Sigmoid colon (tissue), 3 donors: ENCODE results near the gene NPY4R.
"Not testable (repeated sequence)": the region's sequence is repeated elsewhere in the genome, so short reads cannot be mapped to it uniquely, and the experiment has no call there.

ENCODE experiments used
- POLR2A ChIP-seq, 2 donors: fragments of 450-650 bp; IDR thresholded peaks; one replicate each; pipeline ENCODE4 v1.6.1; 2016; ENCODE audit warnings: antibody characterized with exemption in 2 of 2, mild to moderate bottlenecking in 2 of 2, moderate library complexity in 2 of 2
- TF ChIP-seq, protein P1 (sequence below), 4 experiments: fragments of 450-650 bp in 3 of 4; fragments of 200-600 bp in 1 of 4; IDR thresholded peaks; one replicate each; pipeline ENCODE4 v1.5.1; 2016 to 2019; ENCODE audit warnings: antibody characterized with exemption in 4 of 4, mild to moderate bottlenecking in 3 of 4, moderate library complexity in 2 of 4

DNA sequence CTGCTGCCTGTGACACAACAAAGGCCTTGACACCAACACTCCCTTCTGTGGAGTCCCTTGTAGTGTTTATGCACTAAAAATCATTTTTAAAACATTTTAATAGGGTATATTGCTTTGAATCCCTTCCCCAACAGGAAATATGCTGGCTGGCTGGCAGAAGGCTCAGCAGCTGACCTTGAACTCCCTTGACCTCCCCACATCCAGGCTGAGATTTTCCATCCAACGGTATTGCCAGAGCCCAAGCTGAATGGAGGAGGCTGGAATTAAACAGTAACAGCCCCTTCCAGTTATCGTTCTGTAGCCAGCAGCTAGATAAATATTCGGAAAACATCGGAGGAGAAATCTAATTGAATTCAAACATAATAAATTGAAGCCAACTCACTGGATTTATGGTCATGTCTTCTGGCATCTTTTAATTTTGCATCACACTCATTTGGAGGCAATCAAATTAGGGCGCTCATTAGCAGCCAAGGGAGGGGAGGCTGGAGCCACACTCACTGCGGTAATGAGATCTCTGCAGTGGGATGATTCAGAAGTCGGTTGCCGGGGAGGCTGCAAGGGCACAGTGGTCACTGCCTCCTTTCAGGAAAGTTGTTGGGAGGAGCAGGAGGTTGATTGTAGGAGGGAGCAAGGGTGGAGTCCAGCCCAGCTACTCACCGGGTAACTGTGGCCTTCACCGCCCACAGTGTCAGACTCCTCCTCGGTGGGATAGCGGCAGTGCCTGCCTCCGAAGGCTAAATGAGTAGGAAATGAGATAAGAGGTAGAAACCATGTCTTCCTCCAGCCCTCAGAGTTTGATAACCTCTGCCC, 46.0 kb downstream of the NPY4R start:
- TF ChIP-seq POLR2A (IDR thresholded peaks at IDR 0.05): not testable (repeated sequence)
- TF ChIP-seq, protein P1, sequence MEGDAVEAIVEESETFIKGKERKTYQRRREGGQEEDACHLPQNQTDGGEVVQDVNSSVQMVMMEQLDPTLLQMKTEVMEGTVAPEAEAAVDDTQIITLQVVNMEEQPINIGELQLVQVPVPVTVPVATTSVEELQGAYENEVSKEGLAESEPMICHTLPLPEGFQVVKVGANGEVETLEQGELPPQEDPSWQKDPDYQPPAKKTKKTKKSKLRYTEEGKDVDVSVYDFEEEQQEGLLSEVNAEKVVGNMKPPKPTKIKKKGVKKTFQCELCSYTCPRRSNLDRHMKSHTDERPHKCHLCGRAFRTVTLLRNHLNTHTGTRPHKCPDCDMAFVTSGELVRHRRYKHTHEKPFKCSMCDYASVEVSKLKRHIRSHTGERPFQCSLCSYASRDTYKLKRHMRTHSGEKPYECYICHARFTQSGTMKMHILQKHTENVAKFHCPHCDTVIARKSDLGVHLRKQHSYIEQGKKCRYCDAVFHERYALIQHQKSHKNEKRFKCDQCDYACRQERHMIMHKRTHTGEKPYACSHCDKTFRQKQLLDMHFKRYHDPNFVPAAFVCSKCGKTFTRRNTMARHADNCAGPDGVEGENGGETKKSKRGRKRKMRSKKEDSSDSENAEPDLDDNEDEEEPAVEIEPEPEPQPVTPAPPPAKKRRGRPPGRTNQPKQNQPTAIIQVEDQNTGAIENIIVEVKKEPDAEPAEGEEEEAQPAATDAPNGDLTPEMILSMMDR (IDR thresholded peaks at IDR 0.05): not testable (repeated sequence)
